Ishikawa (cell line): ENCODE measurements around the gene UBAC2.

Experiments used
- CEBPB ChIP-seq: IDR thresholded peaks from 2 replicates; pipeline ENCODE4 v1.6.1; 2012
- CREB1 ChIP-seq: IDR thresholded peaks from 2 replicates; pipeline ENCODE4 v1.6.1; 2012; ENCODE audit warnings: low read depth
- EGR1 ChIP-seq: IDR thresholded peaks from 2 replicates; pipeline ENCODE4 v1.6.1; 2012
- EP300 ChIP-seq: IDR thresholded peaks from 2 replicates; pipeline ENCODE4 v1.6.1; 2012; ENCODE audit warnings: borderline replicate concordance
- FOXM1 ChIP-seq: IDR thresholded peaks from 2 replicates; pipeline ENCODE4 v1.6.1; 2012; ENCODE audit warnings: low read depth, borderline replicate concordance
- MAX ChIP-seq: IDR thresholded peaks from 2 replicates; pipeline ENCODE4 v1.6.1; 2012
- NFIC ChIP-seq: IDR thresholded peaks from 2 replicates; pipeline ENCODE4 v1.6.1; 2012
- RAD21 ChIP-seq: IDR thresholded peaks from 2 replicates; pipeline ENCODE4 v1.6.1; 2012; ENCODE audit warnings: low read depth
- REST ChIP-seq: IDR thresholded peaks from 2 replicates; pipeline ENCODE4 v1.6.1; 2012; ENCODE audit warnings: low read depth, mild to moderate bottlenecking
- TAF1 ChIP-seq: IDR thresholded peaks from 2 replicates; pipeline ENCODE4 v1.6.1; 2012; ENCODE audit warnings: low read depth, mild to moderate bottlenecking
- TCF12 ChIP-seq: IDR thresholded peaks from 2 replicates; pipeline ENCODE4 v1.6.1; 2012; ENCODE audit warnings: low read depth
- TEAD4 ChIP-seq: IDR thresholded peaks from 2 replicates; pipeline ENCODE4 v1.6.1; 2012
- USF1 ChIP-seq: IDR thresholded peaks from 2 replicates; pipeline ENCODE4 v1.6.1; 2012
- YY1 ChIP-seq: IDR thresholded peaks from 2 replicates; pipeline ENCODE4 v1.6.1; 2012; ENCODE audit warnings: low read depth
- ZBTB7A ChIP-seq: IDR thresholded peaks from 2 replicates; pipeline ENCODE4 v1.6.1; 2012; ENCODE audit warnings: low read depth

UBAC2 gene

GRCh38 chr13:99403458-99403971, 202.9 kb downstream of the UBAC2 start:
- TF ChIP-seq FOXM1 (no peak), MAX (no peak), ZBTB7A (no peak), NFIC (no peak), CREB1 (no peak), TCF12 (no peak), TAF1 (no peak), USF1 (no peak), CEBPB (no peak), EGR1 (no peak), REST (no peak)

- no peak for TF ChIP-seq ZBTB7A
- TF ChIP-seq REST = peak; percentile 86
- TF ChIP-seq USF1 = peak; percentile 80
- no peak for TF ChIP-seq EGR1
- no peak for TF ChIP-seq TAF1
- TF ChIP-seq CEBPB = no peak
- peak; percentile 51 for TF ChIP-seq MAX
- TF ChIP-seq EP300 = no peak
- TF ChIP-seq RAD21 = 0 out of 2 replicates have a peak, but pooled peaks have one; percentile 4
- TF ChIP-seq CREB1 = no peak
- TF ChIP-seq TCF12 = no peak
- TF ChIP-seq TEAD4 = peak; percentile 31; the same call in 1 of the 2 replicates
- TF ChIP-seq FOXM1 = no peak
- no peak for TF ChIP-seq NFIC
- TF ChIP-seq YY1 = no peak
Measured at GRCh38 chr13:99404005-99404755, 203.5 kb downstream of the UBAC2 start.

GRCh38 chr13:99405966-99406365, 205.3 kb downstream of the UBAC2 start:
- no peak for TF ChIP-seq CREB1
- TF ChIP-seq TAF1 = no peak
- no peak for TF ChIP-seq EGR1
- no peak for TF ChIP-seq MAX
- TF ChIP-seq USF1 = no peak
- TF ChIP-seq NFIC = no peak
- TF ChIP-seq RAD21 = no peak
- TF ChIP-seq TEAD4 = no peak
- TF ChIP-seq TCF12 = no peak
- TF ChIP-seq FOXM1 = no peak
- TF ChIP-seq ZBTB7A = no peak
- TF ChIP-seq YY1 = no peak
- no peak for TF ChIP-seq CEBPB
- TF ChIP-seq REST = no peak
- no peak for TF ChIP-seq EP300

GRCh38 chr13:99406799-99407201, 206.1 kb downstream of the UBAC2 start:
- TF ChIP-seq USF1 (no peak), CREB1 (no peak), CEBPB (no peak), TAF1 (no peak), FOXM1 (no peak), YY1 (no peak), EGR1 (no peak), RAD21 (no peak)
